SK-N-SH (cell line): ENCODE data around the gene CERS6. TPM values are rescaled to one million over a fixed set of nuclear protein-coding genes. Genes with fewer than 3 reads are reported as not detected.

ENCODE experiments used
- CTCF ChIA-PET: fragments of 300-600, 350-600 bp; formaldehyde crosslinking; extraction: SDS; loops from one replicate; lab custom pipeline; 2021; lab: Yijun Ruan, JAX
- POLR2A ChIA-PET: fragments of 350-600 bp; sonication (Branson Sonifier 250); formaldehyde crosslinking; extraction: SDS; loops from one replicate; lab custom pipeline; 2020; ENCODE audit warnings: antibody characterized with exemption, inconsistent platforms; lab: Yijun Ruan, JAX
- DNase-seq: peaks from one replicate; pipeline ENCODE4 v3.0.0; 2012
- H2AFZ ChIP-seq: fragments of 200-600 bp; sonication (generic); 2 replicates; pipeline ENCODE4 v1.8.1; 2016; ENCODE audit warnings: antibody characterized with exemption, mild to moderate bottlenecking, low read depth
- H3F3A ChIP-seq: fragments of 200-600 bp; sonication (generic); replicated peaks from 2 replicates; pipeline ENCODE3; 2016; ENCODE audit warnings: antibody characterized with exemption, mild to moderate bottlenecking; ENCODE audit not compliant: insufficient read depth
- H3K27ac ChIP-seq, 2 experiments: fragments of 200-500 bp in 1 of 2; fragments of 200-600 bp in 1 of 2; sonication (Bioruptor generic) in 1 of 2; sonication (generic), shearing (Covaris generic) in 1 of 2; 2 replicates each; pipeline versions ENCODE4 v1.5.1 to v1.6.1; 2014 to 2016; ENCODE audit warnings: low read depth in 2 of 2, inconsistent platforms in 1 of 2, low read length in 1 of 2, mild to moderate bottlenecking in 1 of 2, mixed read lengths in 1 of 2
- H3K27me3 ChIP-seq: fragments of 200-600 bp; sonication (generic), shearing (Covaris generic); 2 replicates; pipeline ENCODE4 v1.6.1; 2016; ENCODE audit warnings: mixed run types; ENCODE audit not compliant: insufficient read depth
- H3K36me3 ChIP-seq, 2 experiments: fragments of 200-500 bp in 1 of 2; fragments of 200-600 bp in 1 of 2; sonication (Bioruptor generic) in 1 of 2; sonication (generic) in 1 of 2; replicated peaks in 1 of 2; 2 replicates each; pipeline versions ENCODE3 to v1.5.1; 2014 to 2016; ENCODE audit warnings: low read length in 1 of 2, mild to moderate bottlenecking in 1 of 2; ENCODE audit not compliant: insufficient read depth in 2 of 2, control insufficient read depth in 1 of 2
- H3K4me1 ChIP-seq, 2 experiments: fragments of 200-500 bp in 1 of 2; fragments of 200-600 bp in 1 of 2; sonication (Bioruptor generic) in 1 of 2; sonication (generic), shearing (Covaris generic) in 1 of 2; 2 replicates each; pipeline versions ENCODE4 v1.5.1 to v1.6.1; 2014 to 2016; ENCODE audit warnings: low read depth in 1 of 2, low read length in 1 of 2, mixed run types in 1 of 2; ENCODE audit not compliant: insufficient read depth in 2 of 2, control insufficient read depth in 1 of 2
- H3K4me2 ChIP-seq: fragments of 200-600 bp; sonication (generic), shearing (Covaris generic); 2 replicates; pipeline ENCODE4 v1.6.1; 2017; ENCODE audit warnings: mixed run types
- H3K4me3 ChIP-seq, 2 experiments: fragments of 200-500 bp in 1 of 2; fragments of 200-600 bp in 1 of 2; sonication (Bioruptor generic) in 1 of 2; sonication (generic), shearing (Covaris generic) in 1 of 2; 2 replicates each; pipeline versions ENCODE4 v1.5.1 to v1.8.1; 2014 to 2016; ENCODE audit warnings: low read depth in 2 of 2, inconsistent platforms in 1 of 2, low read length in 1 of 2, mild to moderate bottlenecking in 1 of 2, mixed read lengths in 1 of 2, moderate library complexity in 1 of 2
- H3K79me2 ChIP-seq: fragments of 200-600 bp; sonication (generic); 2 replicates; pipeline ENCODE4 v1.8.1; 2017; ENCODE audit warnings: mild to moderate bottlenecking; ENCODE audit not compliant: insufficient read depth
- H3K9ac ChIP-seq: fragments of 200-600 bp; sonication (generic); 2 replicates; pipeline ENCODE4 v1.6.1; 2017; ENCODE audit warnings: mixed run types
- H3K9me2 ChIP-seq: fragments of 200-600 bp; sonication (generic); 2 replicates; pipeline ENCODE4 v1.6.1; 2017; ENCODE audit warnings: mixed run types
- H3K9me3 ChIP-seq: fragments of 200-600 bp; sonication (generic); 2 replicates; pipeline ENCODE4 v1.6.1; 2017; ENCODE audit warnings: mixed run types, mild to moderate bottlenecking, moderate library complexity
- H4K20me1 ChIP-seq: fragments of 200-600 bp; sonication (generic); 2 replicates; pipeline ENCODE4 v1.6.1; 2017; ENCODE audit warnings: mild to moderate bottlenecking, mixed run types; ENCODE audit not compliant: insufficient read depth
- CHD2 ChIP-seq: fragments of 150-350 bp; IDR thresholded peaks from 2 replicates; pipeline ENCODE4 v1.6.1; 2018; ENCODE audit warnings: low read length; ENCODE audit not compliant: partially characterized antibody
- GATA2 ChIP-seq: sonication (generic); formaldehyde crosslinking; IDR thresholded peaks from 2 replicates; pipeline ENCODE4 v1.5.0; 2020; ENCODE audit warnings: mild to moderate bottlenecking, missing genetic modification reagents
- IRF3 ChIP-seq: fragments of 150-350 bp; IDR thresholded peaks from 2 replicates; pipeline ENCODE4 v1.6.1; 2016; ENCODE audit warnings: mild to moderate bottlenecking, low read depth, low read length
- MXI1 ChIP-seq: IDR thresholded peaks from 2 replicates; pipeline ENCODE4 v1.6.1; 2012; ENCODE audit warnings: mild to moderate bottlenecking, low read depth, low read length, improper control_type of control experiment
- PBX3 ChIP-seq: IDR thresholded peaks from 2 replicates; pipeline ENCODE4; 2012
- RAD21 ChIP-seq: IDR thresholded peaks from 2 replicates; pipeline ENCODE4 v1.6.1; 2012; ENCODE audit warnings: mild to moderate bottlenecking, low read length
- REST ChIP-seq: IDR thresholded peaks from 2 replicates; pipeline ENCODE4 v1.6.1; 2012; ENCODE audit warnings: mild to moderate bottlenecking, low read depth, low read length, moderate library complexity
- RFX5 ChIP-seq: IDR thresholded peaks from 2 replicates; pipeline ENCODE4 v1.6.1; 2012; ENCODE audit warnings: mild to moderate bottlenecking, improper control_type of control experiment, low read length
- SMC3 ChIP-seq: IDR thresholded peaks from 2 replicates; pipeline ENCODE4 v1.6.1; 2012; ENCODE audit warnings: low read depth, low read length, improper control_type of control experiment
- WGBS: methylation state at CpG from one replicate; pipeline ENCODE4 v1.1.6; 2017; ENCODE audit warnings: low lambda C conversion rate; 5-methylcytosine and 5-hydroxymethylcytosine counted together
- polyA plus RNA-seq, 3 experiments: library from polyadenylated mRNA; depleted of rRNA; stranded (reverse); fragments of >200 nt; gene quantifications; 2 replicates each; pipeline ENCODE4 v1.2.3, GENCODE V29; 2012

Gene CERS6
- polyA plus RNA-seq, 1 of the 3 experiments (the other 2 are of a cell fraction) = 1.8 TPM

GRCh38 chr2:168642873-168643272 lies 186.8 kb downstream of the CERS6 start (continued):
- TF ChIP-seq MXI1 = no peak
- TF ChIP-seq RFX5 = no peak
- TF ChIP-seq GATA2 = no peak
- TF ChIP-seq SMC3 = no peak

- no peaks in the 10 kb centered on the region for H3K9me2 ChIP-seq
- no peaks in the 10 kb centered on the region for H3K36me3 ChIP-seq
- H4K20me1 ChIP-seq = no peaks in the 10 kb centered on the region
- CTCF ChIA-PET = no interaction called here
- no peak overlapping the region for H2AFZ ChIP-seq
- no peak overlapping the region for H3K27ac ChIP-seq
- H3K4me2 ChIP-seq = no peak overlapping the region
- TF ChIP-seq GATA2 = no peak
- no peak for TF ChIP-seq RFX5
- no peak for TF ChIP-seq REST
- no peak for TF ChIP-seq IRF3
- H3K9me3 ChIP-seq = no peaks in the 10 kb centered on the region
- no peak overlapping the region for H3K9ac ChIP-seq
- no peak overlapping the region for H3K4me3 ChIP-seq
- POLR2A ChIA-PET = no interaction called here
- H3K27me3 ChIP-seq = no peaks in the 10 kb centered on the region
- WGBS = 100% methylated on average over 1 of the region's 1 CpG
- peaks cover 0 to 4% of the 10 kb centered on the region in 2 experiments; a peak in 2 of 4 replicates for H3K4me1 ChIP-seq
- no peaks in the 10 kb centered on the region for H3K79me2 ChIP-seq
- no peaks in the 10 kb centered on the region for H3F3A ChIP-seq
- no peak for DNase-seq
Measured at GRCh38 chr2:168643979-168644378, 187.9 kb downstream of the CERS6 start.

- WGBS = 79% methylated on average over 2 of the region's 2 CpGs
- Histone ChIP-seq H3K9me3 (no peaks in the 10 kb centered on the region), H3K79me2 (no peaks in the 10 kb centered on the region), H3K36me3 (no peaks in the 10 kb centered on the region), H3K9ac (no peak overlapping the region), H3K4me3 (no peak overlapping the region), H3K27ac (no peak overlapping the region), H3F3A (no peaks in the 10 kb centered on the region), H3K4me2 (no peak overlapping the region), H3K27me3 (no peaks in the 10 kb centered on the region), H3K4me1 (peaks cover 0 to 11% of the 10 kb centered on the region in 2 experiments; a peak in 2 of 4 replicates), H2AFZ (no peak overlapping the region), H3K9me2 (no peaks in the 10 kb centered on the region), H4K20me1 (no peaks in the 10 kb centered on the region)
- no peak for DNase-seq
- TF ChIP-seq PBX3 = no peak
- TF ChIP-seq CHD2 = no peak
- no peak for TF ChIP-seq RAD21
- ChIA-PET CTCF (interaction anchor here (1.1 to 1.3 kb wide), 2 partner anchors 10 to 11 kb away, joined by 3 to 4 read pairs; no protein-coding TSS in a partner anchor), POLR2A (no interaction called here)
Measured at GRCh38 chr2:168645696-168646338, 189.7 kb downstream of the CERS6 start.
